Posterior vena cava (tissue), 2 donors: Measurements from ENCODE around the gene PTPRN2. TPM values are rescaled to one million over a fixed set of nuclear protein-coding genes. Genes with fewer than 3 reads are reported as not detected.

Experiments
- DNase-seq: peaks from one replicate; pipeline ENCODE4 v3.0.0-alpha.2; 2020; ENCODE audit warnings: low spot score
- intact Hi-C, 2 donors: fragments of 100-400 bp; cut with DNase I; formaldehyde crosslinking; loops; one replicate each; pipeline versions ENCODE4 v1.14.1 to v1.14.2; 2022 to 2023
- total RNA-seq, 2 donors: library from RNA; stranded (reverse); fragmentation: NEBNext Ultra II Directional; extraction: Animal tissue kit (Norgen Biotek cat#: 25700); gene quantifications; one replicate each; pipeline ENCODE4 v1.2.1, GENCODE V29; 2021
- donor health status: DM: yes; HTN: yes; CAD: no.
- donor health status: DM: yes; HTN: yes; CAD: no.

Gene PTPRN2
- total RNA-seq, 2 donors from 2014 or later, result 1.6 to 2.8 TPM

DNA sequence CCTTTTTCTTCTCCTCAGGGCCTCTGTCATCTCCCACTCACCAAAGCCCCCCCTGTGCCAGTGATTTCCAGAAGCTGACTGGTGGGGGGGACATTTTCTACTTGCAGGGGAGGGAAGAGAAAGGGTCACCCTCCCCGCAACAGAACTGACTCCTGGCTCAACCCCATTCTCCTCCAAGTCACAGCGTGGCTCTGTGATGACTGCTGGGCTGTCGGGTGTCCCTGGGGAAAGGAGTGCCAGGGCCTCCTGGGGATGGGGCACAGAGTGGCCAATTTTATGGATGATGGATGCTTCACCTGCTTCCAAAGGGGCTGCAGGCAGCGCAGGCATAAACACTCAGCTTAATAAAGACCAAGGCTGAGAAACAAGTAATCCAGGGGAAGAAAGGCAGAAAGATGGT lies 523.0 kb downstream of the PTPRN2 start:
- intact Hi-C loops, result no loop called here
- DNase-seq, result peak; percentile 48

DNA sequence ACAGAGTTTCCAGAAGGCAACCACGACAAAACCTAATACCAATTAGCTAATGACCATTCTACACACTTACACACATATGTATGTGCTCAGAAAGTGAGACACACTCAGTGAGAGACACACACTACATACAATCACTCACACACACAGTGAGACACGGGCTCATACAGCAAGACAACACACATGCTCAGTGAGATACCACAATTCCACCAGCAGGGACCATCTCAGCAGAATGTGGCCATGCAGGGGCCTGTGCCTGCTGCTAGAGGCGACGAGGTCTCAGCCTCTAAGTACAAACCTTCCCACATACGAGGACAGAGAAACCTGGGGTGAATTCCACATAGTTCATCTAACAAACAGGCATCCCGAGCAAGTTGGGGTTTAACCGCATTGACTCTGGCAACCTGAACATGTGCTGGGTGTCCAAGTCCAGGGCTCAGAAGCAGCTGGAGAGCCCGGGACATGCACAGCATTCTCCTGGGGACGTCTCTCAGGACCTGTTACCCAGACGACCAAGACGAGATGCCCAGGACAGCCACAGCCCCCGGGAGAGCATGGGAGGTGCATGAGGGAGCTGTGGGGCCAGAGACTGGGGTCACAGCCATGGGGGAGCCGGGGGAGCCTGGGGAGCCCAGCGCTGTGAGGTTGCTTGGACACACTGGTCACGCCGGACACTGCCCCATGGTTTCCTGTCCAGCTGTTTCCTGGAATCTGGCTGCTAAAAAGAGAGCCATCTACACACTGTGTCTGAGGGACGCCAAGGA lies 523.6 kb downstream of the PTPRN2 start:
- peak; percentile 69 for DNase-seq
- intact Hi-C loops, result no loop called here

DNA sequence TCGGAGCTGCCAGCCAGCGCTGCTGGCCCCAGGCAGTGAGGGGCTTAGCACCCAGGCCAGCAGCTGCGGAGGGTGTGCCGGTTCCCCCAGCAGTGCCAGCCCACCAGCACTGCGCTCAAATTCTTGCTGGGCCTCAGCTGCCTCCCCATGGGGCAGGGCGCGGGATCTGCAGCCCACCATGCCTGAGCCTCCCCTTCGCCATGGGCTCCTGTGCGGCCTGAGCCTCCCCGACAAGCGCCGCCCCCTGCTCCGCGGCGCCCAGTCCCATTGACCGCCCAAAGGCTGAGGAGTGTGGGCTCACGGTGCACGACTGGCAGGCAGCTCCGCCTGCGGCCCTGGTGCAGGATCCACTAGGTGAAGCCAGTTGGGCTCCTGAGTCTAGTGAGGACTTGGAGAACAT lies 525.0 kb downstream of the PTPRN2 start:
- intact Hi-C loops, result no loop called here
- DNase-seq, result peak; percentile 68

DNA sequence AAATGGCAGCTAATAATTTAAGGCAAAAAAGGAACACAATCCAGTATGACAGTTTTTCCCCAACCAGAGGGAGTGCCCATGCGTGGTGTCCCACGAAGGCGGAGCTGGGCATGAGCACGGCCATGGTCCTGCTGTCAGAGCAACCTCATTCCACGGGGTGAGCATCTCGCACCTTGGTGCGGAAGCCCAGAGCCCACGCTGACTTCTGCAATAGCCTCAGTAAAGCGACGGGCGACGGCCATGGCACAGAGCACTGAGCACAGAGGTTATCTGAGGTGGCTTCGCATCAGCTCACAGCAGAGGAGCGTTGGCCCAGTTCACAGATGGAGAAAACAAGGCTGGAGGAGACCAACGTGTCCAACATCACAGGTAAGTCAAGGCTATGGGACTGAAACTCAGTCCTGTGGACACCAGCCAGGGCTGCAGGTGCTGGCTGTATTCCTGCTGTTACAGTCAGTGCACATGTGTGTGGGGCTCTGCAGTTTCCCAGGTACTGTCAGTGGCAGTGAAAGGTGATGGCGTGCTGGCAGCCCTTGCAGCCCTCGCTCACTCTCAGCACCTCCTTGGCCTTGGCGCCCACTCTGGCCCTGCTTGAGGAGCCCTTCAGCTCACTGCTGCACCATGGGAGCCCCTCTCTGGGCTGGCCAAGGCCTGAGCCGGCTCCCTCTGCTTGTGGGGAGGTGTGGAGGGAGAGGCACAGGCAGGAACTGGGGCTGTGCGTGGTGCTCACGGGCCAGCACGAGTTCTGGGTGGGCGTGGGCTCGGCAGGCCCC lies 525.6 kb downstream of the PTPRN2 start:
- intact Hi-C loops, result no loop called here
- peak; percentile 79 for DNase-seq

DNA sequence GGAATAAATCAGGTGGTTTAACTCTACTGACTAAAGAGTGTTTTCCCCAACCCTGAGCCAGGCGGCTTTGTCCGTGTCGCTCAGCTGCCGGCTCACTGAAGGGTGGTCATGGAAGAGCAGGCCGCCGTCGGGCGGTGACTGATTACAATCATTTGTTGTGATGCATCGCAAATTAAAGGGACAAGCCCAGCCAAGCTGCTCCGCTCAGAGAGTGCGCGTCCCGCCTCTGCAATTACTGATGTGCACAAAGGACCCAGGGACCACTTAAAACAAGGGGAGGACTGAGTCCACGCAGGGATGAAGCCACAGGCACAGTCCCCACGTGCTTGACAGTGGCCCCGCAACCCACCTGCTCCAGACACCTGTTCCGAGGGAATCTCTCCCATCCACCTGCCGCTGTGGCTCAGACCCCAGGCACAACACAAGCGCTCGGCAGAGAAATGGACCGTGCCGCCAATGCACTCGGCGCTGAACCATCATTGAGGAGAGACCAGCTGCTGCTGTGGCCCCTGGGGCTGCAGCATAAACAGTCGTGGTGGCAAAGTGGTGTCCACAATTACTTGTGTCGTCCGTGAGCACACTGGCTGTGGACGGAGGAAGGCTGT lies 526.5 kb downstream of the PTPRN2 start:
- intact Hi-C loops, result no loop called here
- peak; percentile 57 for DNase-seq

DNA sequence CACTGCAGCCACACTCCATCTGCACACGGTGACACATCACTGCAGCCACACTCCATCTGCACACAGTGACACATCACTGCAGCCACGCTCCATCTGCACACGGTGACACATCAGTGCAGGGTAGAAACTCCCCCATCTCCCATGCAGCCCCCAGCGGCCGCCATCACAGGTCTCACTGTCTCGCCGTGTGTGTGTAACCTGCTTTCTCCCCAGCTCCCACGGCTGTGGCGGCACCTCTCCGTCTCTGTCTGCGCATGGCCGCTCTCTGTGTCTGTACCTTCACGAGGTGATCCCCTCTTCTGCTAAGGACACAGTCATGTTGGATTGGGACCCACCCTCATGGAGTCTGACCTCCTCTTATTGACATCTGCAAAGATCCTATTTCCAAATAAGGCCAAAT lies 527.4 kb downstream of the PTPRN2 start:
- intact Hi-C loops, result no loop called here
- DNase-seq, result peak; percentile 53

DNA sequence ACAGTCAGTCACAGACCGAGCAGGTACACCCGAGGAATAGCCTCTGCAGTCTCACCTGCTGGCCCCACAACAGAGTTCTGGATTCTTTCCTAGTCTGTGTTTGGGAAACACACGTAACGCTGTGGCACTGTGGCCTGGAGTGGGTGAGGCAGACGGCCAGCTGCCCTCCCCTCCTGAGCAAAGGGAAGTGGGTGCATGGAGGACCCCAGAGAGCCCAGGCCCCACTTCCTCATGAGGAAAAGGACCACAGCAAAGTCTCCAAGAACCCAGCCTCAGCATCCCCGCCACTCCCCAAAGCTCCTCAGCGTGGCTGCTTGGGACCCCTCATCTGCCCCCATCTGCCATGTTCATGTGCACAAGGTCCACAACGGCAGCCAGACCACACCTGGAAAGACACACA lies 530.2 kb downstream of the PTPRN2 start:
- DNase-seq, result peak; percentile 52
- intact Hi-C loops, result no loop called here

DNA sequence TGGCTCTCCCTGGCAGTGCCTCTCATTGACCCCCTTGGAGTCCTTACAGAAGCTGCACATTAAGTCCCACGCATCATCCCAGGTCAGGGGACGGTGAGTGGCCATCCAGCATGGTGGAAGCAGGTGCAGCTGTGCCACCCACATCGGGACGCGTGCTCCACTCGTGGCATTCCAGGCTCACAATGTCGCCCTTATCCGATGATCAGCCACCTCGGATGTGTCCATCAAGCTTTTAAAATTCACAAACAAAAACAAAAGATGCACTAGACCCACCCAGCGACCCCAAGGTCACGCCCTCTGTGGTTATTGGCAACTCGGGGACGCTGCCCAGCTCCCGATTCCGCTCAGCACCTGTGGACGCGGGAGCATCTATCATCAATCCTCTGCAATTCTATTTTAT lies 530.9 kb downstream of the PTPRN2 start:
- peak; percentile 52 for DNase-seq
- intact Hi-C loops, result no loop called here

DNA sequence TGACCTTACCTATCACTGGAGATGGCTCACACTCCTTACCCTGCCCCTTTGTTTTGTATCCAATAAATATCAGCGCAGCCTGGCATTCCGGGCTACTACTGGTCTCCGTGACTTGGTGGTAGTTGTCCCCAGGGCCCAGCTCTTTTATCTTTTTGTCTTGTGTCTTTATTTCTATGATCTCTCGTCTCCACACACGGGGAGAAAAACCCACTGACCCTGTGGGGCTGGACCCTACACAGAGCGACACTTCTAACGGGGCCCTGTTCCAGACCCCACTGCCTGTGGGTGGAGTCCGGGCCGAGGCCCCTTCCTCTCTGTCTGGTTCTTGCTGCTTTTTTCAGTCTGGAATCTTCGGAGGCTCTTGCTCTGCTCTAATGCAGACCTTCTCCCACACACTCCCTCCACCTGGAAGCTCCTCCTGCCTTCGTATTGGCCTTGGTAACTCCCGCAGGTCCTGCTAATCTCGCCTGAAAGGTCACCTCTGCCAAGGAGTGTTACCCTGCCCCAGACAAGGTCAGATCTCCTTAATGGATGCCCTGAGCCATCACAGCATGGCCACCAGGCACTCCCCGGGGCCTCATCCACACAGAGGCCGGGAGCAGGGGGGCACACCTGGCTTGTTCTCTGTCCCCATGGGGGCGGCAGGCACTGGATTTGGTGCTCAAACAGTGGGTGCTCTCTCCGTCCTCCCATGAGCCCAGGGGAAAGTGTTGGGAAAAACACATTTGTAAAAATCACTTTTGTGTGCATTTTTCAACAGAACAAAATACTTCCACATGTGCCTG lies 531.7 kb downstream of the PTPRN2 start:
- intact Hi-C loops, result no loop called here
- DNase-seq, result peak; percentile 60

DNA sequence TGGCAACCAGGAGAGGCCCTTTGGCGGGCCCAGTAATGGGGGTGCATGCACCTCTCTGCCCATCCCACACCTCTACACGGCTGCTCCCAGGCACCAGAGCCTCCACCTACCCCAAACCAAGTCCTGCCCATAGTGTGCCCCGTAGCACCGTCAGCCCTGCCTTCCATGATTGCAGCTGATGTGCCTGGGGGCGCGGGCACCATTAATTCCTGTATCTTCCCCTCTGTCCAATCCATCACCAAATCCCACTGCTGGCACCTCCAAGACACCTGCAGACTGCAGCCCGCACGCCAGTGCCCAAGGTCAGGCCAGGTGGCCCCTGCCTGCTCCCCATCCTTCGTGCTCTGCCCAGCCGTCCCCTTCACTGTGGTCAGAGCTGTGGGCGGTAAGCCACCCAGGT lies 533.0 kb downstream of the PTPRN2 start:
- DNase-seq, result peak; percentile 62
- intact Hi-C loops, result no loop called here

DNA sequence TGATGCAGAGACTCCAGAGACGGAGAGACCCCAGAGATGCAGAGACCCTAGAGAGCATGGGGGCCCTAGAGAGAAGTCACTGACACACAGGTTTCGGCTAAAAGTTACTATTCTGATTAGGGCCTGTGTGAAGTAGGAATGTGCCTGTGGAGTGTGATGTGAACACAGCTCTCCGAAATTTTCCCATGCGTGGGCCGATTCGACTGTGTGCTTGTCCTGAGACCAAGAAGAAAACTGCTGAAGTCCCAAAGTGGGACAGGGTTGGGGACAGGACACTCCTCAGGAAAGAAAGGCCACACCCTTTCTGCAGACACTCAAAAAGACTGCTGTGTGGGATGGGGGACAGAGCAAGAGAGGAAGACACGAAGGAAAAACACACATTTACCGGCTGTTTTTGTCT lies 533.5 kb downstream of the PTPRN2 start:
- intact Hi-C loops, result no loop called here
- peak; percentile 12 for DNase-seq

DNA sequence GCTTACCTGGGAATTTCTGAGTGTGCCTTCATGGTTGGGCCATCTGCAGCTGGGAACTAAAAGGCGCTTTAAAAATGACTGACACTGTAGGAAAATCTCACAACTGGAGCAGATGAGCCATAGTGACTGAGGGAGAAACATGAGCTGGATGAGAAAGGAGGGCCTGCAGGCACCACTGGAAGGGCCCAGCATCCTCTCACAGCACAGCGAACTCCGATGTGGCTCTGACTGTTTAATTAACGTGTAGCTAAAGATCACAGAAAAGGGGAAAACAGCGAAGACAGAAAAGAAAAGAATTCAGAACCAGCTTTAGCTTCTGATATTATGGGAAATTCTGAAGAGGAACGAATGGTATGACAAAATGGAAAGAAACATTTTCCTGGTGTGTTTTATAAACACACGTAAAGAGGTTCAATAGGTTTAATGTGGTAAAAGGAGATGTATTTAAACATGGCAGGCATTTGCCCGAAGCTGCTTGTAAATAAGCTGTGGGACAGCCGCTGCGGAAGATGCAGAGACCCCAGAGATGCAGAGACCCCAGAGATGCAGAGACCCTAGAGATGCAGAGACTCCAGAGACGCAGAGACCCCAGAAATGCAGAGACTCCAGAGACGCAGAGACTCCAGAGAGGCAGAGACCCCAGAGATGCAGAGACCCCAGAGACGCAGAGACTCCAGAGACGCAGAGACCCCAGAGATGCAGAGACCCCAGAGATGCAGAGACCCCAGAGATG lies 534.3 kb downstream of the PTPRN2 start:
- intact Hi-C loops, result no loop called here

DNA sequence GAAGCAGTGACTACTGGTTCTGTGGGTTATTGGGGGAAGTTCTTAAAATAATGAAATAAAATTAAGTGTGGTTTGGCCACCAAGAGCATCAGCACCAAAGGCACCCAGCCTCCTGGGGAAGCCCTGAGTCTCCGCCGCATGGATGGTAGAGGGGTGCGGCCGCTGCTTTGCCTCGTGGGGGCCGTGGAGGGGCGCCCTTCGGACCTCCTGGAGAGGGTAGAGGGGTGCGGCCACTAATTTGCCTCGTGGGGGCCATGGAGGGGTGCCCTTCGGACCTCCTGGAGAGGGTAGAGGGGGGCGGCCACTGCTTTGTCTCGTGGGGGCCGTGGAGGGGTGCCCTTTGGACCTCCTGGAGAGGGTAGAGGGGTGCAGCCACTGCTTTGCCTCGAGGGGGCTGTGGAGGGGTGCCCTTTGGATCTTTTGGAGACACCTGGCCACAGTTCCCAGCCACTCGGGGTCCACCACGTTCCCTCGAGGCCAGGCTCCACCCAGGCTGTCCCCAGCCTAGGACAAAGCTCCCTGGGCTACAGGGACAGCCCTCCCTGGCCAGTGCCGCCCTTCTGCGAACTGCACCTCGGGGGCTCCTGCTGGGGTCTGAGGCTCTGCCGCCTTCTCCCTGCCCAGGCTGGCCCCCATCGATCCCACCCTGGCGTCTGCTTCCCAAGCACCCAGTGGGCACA lies 535.1 kb downstream of the PTPRN2 start:
- peak; percentile 62 for DNase-seq
- intact Hi-C loops, result no loop called here

More for the DNA sequence above, 534.3 kb downstream of the PTPRN2 start:
- DNase-seq, result peak; percentile 1

DNA sequence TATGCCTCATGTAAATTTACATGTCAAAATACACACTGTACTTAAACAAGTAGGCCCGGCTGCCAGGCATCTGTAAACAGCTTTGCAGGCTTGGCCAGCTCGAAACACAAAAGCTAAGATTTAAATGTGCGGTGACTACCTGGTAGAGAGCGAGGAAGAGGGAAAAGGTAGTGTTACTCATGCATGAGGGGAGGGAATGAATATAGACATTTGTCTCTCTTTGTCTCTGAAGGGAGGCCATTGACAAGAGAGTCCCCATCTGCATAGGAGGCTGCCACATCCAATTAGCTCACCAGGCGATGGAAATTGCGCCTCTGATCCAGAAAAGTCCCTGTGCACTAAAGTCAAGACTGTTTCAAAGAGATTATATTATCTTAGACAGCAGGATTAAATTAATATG lies 535.8 kb downstream of the PTPRN2 start:
- peak; percentile 15 for DNase-seq
- intact Hi-C loops, result no loop called here

DNA sequence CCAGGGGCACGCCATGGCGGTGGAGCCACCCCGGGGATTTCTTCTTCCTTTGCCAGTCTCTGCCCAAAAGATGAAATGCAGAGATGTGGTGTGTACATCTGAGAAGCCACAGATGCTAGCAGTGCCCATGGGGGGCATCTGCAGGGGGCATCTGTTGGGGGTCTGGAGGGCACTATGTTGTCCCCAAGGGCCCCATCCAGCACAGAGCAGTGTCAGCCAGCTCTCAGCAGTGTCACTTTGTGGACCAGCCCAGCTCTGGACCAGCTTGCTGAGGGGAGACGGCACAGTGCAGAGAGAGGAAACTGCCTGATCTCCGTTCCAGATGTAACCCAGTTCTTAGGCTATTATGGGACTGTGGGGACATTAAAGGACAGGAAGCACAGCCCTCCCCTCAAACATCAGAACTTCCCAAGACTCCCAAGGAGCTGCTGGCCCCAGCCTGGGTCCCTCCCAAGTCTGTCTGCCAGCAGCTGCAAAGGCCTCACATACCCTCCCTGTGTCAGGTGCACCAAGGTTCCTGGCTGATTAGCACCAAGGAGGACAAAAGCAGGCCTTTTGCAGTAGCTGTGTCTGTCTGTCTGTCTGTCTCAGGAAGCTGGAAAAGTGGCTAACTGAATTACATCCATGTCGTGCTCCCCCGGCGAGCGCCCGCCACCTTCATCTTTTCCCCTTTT lies 536.5 kb downstream of the PTPRN2 start:
- DNase-seq, result peak; percentile 52
- intact Hi-C loops, result no loop called here

DNA sequence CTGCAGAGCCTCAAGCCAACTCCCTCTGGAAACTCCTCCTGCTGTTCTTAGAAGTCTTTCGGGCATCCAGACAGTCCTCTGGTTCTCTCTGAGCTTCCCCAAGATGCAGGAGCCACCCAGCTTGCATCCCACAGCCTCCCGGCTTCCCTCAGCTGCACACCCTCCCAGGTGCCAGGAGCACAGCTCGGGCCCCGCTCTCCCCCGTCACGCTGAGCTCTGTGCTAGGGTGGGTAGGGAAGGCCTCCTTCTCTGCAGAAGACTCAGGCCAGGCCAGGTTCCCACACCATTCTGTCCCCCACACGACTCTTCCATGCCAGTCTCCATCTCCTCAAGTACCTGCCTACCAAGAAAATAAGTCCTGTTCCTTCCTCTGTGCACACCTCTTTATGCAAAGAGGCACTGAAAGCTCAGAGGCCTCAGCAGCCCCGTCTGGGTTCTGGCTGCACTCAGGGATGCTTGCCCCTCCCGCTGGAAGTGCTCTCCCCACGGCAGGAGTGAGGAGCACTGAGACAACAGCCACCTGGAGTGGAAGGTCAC lies 537.1 kb downstream of the PTPRN2 start:
- intact Hi-C loops, result no loop called here
- DNase-seq, result peak; percentile 62

DNA sequence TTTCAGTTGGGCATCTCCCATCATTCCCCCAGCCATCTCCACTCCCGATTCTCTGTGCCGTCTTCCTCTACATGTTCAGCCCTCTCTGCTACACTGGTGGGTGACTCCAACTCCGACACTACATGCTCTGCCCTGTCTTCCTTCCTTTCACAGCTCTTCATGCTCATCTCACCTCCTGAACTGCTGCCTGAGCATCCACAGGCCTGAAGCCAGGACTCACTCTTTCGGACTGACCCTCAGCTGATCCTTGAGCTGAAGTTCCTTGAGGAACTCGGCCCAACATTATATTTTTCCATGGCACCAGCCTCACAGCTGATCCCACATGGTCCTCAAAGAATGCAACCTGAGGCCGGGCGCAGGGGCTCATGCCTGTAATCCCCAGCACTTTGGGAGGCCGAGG lies 538.4 kb downstream of the PTPRN2 start:
- peak; percentile 32 for DNase-seq
- intact Hi-C loops, result no loop called here

DNA sequence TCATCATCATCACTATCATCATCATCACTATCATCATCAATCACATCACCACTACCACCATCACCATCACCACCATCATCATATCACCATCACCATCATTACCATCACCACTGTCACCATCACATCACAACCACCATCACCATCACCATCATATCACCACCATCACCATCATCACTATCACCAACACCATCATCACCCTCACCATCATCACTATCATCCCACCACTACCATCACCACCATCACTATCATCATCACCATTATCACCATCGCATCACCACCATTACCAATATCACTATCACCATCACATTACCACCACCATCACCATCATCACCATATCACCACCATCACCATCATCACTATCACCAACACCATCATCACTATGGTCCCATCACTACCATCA lies 539.1 kb downstream of the PTPRN2 start:
- intact Hi-C loops, result no loop called here
- no peak for DNase-seq
